Liver (tissue), 3 donors: Measurements from ENCODE around the gene EGR2.

ENCODE experiments used
- CTCF ChIP-seq: fragments of 150-350 bp; IDR thresholded peaks from 2 replicates; pipeline ENCODE4 v1.5.1; 2017; ENCODE audit warnings: improper control_type of control experiment, low read depth, low read length; ENCODE audit not compliant: missing input control
- EGR1 ChIP-seq, 2 donors: IDR thresholded peaks; 2 replicates each; pipeline ENCODE4 v1.6.1; 2016 to 2018; ENCODE audit warnings: antibody characterized with exemption in 2 of 2, low read depth in 2 of 2
- GABPA ChIP-seq, 2 donors: IDR thresholded peaks in 1 of 2; conservative IDR thresholded peaks in 1 of 2; 2 replicates each; pipeline ENCODE4 v1.6.1; 2016; ENCODE audit warnings: antibody characterized with exemption in 2 of 2, mild to moderate bottlenecking in 1 of 2, moderate library complexity in 1 of 2
- JUND ChIP-seq, 2 donors: IDR thresholded peaks; 2 replicates each; pipeline ENCODE4 v1.6.1; 2016; ENCODE audit warnings: antibody characterized with exemption in 2 of 2
- RAD21 ChIP-seq, 2 donors: IDR thresholded peaks; 2 replicates each; pipeline ENCODE4 v1.6.1; 2016; ENCODE audit warnings: antibody characterized with exemption in 2 of 2, mild to moderate bottlenecking in 2 of 2
- TAF1 ChIP-seq: conservative IDR thresholded peaks from 2 replicates; pipeline ENCODE4 v1.6.1; 2016; ENCODE audit warnings: antibody characterized with exemption, mild to moderate bottlenecking
- YY1 ChIP-seq: IDR thresholded peaks from 2 replicates; pipeline ENCODE4 v1.6.1; 2016; ENCODE audit warnings: antibody characterized with exemption, mild to moderate bottlenecking
- ZBTB33 ChIP-seq: IDR thresholded peaks from 2 replicates; pipeline ENCODE4 v1.6.1; 2016; ENCODE audit warnings: antibody characterized with exemption
- donor health status: healthy.
- donor health status: healthy.

- TF ChIP-seq CTCF (no peak), ZBTB33 (no peak), GABPA (IDR thresholded peaks at IDR 0.05 in 1 of 2, conservative IDR thresholded peaks at IDR 0.05 in 1 of 2) (no peak), YY1 (no peak), JUND (IDR thresholded peaks at IDR 0.05) (no peak), TAF1 (no peak), RAD21 (IDR thresholded peaks at IDR 0.05) (no peak), EGR1 (IDR thresholded peaks at IDR 0.05; ENCODE audit: low read depth in 2 of 2) (no peak)
Measured at GRCh38 chr10:62801871-62802270, 14.3 kb downstream of the EGR2 start.
